ENCODE data around the gene PHF21A.

PHF21A gene

DNA sequence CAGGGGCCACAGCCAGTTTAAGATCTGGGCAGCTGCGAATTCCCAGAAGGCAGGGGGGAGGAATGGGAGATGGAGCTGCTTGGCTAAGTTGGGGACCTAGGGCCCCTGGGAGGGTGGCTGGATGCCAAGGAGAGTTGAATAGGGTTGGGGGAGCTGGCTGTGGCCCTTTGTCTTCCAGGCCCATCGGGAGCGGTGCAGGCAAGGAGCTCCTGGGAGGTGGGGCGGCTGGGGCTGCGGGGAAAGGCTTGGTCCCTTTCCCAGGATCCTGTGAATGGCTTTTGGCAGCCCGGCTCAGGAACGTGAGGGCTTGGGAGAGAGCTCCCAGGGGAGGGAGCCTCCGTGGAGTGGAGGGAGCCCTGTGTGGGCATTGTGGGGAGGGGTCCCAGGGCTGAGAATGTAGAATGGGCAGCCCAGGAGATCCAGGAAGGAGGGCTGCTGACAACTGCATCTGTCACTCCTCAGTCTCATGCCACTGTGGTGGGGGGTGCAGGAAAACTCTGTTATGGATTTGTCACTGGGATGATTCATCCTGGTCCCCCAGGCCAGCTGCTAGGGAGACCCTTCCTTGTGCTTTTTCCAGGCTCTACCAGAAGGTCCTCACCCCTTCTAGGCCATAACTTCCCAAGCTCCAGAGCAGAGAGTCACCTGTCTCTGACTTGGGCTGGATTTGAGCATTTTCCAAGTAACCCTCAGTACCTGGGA, 220.2 kb downstream of the PHF21A start:
- no peak for DNase-seq

DNA sequence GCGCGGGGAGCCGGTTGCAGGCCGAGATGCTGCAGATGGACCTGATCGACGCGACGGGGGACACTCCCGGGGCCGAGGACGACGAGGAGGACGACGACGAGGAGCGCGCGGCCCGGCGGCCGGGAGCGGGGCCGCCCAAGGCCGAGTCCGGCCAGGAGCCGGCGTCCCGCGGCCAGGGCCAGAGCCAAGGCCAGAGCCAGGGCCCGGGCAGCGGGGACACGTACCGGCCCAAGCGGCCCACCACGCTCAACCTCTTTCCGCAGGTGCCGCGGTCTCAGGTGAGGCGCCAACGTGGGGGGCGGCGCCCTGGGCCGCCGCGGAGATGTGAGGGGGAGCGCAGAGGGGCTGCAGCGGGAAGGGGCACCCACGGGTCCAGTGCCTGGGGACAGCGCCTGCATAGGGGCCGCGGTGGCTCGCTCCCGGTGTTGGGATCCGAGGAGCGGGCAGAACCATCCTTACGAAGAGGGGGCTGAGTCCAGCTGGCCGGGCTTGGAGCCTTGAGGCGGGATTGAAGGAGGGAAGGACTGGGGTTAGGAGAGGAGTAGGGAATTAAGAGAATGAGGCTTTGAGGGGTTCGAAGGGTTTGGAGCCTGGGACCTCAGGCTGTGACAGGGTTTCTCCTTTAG, 221.0 kb downstream of the PHF21A start:
- DNase-seq = peak; percentile 71

DNA sequence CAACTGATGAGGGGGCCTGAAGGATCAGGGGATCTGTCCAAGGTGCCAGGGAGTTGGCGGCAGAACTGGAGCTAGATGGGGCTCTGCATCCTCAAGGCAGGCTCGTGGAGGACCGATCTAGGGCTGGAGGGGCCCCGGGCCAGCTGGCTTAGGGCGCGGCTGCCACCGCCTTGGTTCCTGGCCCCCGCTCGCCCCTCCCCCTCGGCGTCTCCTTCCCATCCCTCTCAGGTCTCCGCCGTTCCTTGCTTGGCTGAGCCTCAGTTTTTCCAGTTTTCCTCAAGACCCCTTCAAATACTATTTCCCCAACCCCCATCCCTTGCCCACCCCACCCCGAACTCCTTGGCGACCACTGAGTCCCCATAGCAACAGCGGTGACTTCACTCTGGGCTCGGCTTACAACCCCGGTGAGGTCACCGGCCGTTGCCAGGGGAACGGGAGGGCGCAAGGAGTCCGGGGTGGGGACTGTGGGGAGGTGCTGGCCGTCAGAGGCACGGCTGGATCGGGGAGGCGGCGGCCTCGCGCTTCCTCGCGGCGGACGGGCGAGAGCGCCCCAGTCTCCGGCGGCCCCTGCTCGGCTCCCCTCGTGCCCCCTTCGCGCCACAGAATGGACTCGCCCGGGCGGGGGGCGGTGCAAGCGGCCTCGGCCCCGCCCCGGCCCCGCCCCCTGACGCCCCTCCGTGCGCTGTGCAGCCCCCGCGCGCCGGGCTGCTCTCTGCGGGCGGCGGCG, 221.6 kb downstream of the PHF21A start:
- DNase-seq = peak; percentile 85

DNA sequence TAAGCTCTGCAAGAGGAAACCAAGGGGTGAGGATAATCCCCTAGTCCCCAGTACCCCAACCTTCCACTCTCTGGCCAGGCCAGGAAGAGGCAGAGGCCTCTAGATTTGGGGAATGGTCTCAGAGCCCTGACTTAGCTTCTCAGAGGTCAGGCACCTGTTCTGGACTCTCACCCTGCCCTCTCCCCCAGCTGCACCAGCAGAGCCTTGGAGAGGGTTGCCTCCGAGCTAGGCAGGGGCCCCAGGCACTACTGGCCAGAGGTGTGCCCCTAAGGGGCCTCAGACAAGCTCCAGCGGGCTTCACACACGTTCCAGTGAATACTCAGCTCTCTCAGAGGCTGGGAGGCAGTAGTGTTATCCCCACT, 222.2 kb downstream of the PHF21A start:
- no peak for DNase-seq

DNA sequence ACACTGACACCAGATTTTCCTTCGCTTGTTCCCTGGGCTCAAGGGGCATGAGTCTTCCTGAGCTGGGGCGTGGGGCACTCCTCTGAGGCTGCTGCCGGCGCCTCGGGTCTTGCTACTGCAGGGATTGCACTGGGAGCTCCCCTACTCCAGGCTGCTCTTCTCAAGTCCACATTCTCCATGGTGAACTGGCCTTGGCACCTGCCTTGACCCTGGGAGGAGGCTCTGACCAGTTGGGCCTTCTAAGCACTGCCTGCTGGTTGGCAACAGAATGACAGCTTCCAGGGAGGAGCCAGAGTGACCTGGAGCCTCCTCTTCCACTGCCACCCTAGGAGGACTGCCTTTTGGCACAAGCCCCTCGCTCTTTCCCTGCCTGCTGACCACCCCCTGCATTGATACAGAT, 223.7 kb downstream of the PHF21A start:
- no peak for DNase-seq

DNA sequence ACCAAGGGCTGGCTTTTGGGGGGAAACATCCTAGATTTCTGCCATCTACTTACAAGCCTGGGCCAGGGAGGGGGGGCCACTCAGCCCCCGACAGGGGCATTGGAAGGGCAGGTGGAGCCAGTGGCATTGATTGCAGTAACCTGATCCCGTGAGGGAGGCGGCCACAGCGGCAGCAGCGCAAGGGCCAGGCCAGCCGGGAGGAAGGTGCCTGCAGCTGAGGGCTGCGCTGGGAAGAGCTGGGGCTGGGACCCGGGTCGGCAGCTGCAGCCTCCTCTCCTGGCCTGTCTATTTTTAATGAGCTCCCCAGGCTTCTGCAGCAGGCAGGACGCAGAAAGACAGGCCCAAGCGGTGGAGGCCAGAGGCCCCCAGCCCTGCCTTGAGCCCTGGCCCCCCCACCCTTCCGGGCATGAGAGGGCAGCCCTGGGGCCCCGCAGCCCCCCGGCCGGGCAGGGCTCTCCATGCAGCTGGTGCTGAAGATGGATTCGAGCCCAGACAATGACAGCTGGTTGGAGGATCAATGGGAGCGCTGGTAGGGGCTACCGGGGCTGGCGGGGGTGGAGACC, 224.8 kb downstream of the PHF21A start:
- DNase-seq = peak; percentile 65

DNA sequence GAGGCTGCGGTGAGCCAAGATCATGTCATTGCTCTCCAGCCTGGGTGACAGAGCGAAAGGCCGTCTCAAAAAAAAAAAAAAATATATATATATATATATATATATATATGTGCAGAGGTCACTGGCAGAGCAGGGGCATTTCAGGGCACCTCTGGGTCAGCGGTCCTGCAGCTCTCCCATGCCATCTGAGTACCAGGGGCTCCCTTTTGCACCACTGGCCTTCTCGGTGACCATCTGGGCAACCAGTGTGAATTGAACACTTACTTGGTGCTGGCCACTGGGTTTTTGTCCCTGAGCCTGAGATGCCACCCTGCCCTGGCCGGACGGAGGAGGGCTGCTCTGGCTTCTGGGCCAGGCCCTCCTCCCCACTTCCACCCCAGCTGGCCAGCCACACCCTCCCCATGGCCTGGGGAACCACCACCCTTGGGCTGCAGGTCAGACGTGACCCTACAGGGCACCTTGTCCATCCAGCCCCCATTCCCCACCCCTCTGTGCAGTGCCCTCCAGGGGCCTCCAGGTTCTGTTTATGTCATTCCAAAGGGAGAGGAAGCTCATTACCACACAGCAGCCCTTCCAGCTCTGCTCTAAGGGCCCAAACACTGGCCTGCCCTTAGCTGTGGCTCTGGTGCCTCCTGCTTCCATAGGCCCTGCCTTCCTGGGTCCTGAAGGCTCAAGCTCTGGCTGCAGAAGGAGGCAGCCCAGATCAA, 225.5 kb downstream of the PHF21A start:
- DNase-seq = no peak

DNA sequence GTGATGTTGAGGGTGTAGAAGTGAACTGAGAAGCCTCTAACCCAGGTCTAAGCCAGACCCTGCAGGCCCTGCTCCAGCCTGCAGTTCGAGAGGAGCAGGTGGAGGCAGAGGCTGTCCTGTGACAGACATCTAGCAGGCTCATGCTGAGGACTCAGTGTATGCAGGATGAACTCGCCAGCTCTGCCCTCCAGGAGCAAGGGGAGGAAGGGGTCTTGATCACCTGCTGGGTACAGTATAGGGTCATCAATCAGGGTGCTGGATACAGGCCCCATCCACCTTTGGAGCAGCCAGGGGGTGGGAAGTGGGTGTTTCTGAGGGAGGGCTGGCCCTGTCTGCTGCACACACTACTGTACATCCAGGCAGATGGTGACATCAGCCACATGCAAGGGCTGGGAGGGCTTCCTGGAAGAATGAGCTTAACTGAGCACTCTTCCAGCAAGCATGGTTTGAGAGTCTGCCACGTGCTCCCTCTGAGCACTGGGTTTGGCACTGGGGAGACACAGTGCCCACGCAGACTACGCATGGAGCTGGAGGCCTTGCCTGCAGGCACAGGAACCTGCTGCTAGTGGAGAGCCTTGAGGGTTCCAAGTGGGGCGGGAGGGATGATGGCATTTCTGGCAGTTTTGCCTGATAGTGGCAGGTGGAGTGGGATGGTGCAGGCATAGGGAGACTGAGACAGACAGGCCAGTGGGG, 226.6 kb downstream of the PHF21A start:
- no peak for DNase-seq

DNA sequence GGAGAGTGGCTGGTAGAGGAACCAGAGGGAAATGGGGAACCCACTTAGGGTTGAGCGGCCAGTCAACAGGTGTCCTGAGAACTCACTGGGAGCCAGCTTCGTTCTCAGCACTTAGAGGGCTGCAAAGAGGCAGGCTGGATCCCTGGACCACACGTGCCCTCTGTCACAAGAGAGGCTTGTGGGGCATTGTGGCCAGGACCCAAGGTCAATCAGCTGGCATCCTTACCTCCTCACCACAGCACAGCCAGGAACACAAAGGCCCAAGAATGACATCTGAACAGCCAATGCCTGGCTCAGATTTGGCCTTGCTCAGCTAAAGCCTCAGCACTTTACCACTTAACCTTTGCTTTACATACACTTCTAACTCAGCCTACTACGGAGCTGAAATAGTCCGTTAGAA, 228.4 kb downstream of the PHF21A start:
- no peak for DNase-seq

DNA sequence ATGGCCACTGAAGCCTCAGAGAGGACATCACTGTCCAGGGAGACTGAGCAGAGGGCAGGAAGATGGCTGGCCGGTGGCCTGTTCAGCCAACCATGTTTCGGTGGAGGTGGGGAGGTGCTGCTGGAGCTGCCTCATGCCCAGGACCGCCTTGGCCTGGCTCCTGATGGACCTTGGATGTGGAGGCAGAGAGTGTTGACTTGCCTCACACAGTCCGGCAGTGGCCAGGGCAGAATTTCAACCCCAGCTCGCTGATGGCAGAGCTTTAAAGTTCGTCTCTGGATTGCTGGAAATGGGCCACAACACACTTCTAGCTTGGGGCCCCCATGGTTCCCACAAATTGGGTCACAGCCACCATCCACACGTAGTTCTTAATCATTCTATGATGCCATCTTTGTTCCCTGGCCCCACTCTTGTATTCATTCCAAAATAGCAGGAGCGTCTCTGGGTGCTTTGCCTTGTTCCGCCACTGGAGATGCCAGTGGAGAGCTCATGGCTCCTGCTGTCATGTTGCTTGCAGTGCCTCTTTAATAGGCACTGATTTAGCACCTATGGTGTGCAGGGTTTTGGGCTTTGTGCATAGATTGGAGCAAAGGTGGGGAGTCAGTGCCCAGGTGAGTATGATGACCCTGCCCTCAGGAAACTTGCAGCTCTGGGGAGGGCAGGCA, 230.2 kb downstream of the PHF21A start:
- DNase-seq = no peak

DNA sequence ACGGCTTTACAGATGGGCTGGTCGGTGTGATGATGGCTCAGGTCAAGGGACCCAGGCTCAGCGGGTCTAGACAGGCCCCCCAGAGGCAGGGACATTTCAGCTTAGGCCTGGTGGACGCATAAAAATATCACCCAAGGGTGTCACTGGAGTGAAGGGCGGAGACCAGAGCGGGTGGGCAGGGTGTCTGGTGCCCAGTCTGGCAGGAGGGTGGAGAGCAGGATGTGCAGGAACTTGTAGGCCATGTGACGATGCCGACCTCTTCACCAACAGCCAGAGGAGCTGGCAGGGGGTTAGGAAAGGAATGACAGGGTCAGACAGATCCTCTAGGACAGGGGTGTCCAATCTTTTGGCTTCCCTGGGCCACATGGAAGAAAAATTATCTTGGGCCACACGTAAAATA, 231.3 kb downstream of the PHF21A start:
- no peak for DNase-seq

DNA sequence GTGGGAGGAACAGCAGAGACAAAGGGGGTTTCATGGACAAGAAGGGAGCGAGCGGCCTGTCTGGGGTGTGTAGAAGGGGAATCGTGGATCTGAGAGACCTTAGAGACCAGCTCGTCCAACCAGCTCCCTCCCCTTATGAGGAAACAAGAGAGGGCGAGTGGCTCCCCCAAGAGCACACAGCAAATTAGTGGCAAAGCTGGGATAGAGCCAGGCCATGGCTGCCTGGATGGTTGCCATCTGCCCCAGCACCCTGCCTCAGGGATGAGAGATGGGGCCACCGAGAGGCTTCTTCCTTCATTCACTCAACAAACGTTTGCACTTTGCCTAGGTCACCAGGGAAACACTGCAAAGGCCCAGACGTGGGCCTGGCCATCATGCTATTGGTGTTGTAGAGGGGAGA, 231.7 kb downstream of the PHF21A start:
- no peak for DNase-seq

DNA sequence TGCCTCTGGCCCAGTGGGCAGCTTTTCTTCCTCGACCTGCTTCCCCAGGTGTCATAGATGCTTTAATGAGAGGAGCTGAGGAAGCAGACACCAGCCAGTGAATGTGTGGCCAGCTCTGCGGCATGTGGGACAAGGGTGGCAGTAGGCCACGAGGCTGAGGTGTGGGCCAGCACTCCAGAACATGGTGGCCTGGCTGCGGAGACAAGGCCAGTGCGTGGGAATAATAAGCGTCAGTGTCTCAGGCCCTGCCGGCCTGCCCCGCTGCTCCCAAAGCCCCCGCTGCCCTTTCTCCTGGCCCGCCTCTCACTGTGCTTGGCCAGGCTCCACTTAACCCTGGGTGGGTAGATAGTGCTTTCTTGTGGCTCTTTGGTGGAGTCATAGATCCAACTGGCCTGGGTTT, 233.7 kb downstream of the PHF21A start:
- DNase-seq = no peak

DNA sequence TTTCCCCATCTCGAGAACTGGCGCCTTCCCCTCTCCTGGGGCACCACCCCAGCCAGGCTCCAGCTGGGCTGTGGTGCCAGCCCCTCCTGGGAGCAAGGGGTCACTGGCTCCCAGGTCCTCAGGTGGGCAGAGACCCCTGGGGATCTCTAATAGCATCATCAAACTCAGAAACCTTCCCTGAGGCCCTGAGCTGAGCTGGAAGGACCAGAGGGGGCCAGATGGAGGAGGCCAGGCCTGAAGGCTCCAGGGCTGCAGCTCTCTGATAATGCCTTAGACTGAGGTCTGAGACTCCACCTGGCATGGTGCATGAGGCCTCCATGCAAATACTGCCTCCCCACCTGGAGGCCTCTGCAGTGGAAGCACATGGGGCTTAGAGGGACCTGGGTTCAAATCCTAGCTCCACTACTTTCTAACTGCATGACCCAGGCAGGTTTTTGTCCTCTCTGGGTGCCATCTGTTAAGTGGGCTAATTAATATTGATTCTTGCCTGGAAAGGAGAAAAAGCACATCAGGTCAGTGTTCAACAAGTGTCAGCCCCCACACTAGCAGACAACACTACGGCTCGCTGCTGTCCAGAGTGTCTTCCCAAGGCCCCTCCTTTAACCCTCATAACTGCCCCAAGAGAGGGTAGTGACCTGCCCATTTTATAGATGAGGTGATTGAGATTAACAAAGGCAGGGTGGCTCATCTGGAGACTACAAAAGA, 234.3 kb downstream of the PHF21A start:
- DNase-seq = no peak

DNA sequence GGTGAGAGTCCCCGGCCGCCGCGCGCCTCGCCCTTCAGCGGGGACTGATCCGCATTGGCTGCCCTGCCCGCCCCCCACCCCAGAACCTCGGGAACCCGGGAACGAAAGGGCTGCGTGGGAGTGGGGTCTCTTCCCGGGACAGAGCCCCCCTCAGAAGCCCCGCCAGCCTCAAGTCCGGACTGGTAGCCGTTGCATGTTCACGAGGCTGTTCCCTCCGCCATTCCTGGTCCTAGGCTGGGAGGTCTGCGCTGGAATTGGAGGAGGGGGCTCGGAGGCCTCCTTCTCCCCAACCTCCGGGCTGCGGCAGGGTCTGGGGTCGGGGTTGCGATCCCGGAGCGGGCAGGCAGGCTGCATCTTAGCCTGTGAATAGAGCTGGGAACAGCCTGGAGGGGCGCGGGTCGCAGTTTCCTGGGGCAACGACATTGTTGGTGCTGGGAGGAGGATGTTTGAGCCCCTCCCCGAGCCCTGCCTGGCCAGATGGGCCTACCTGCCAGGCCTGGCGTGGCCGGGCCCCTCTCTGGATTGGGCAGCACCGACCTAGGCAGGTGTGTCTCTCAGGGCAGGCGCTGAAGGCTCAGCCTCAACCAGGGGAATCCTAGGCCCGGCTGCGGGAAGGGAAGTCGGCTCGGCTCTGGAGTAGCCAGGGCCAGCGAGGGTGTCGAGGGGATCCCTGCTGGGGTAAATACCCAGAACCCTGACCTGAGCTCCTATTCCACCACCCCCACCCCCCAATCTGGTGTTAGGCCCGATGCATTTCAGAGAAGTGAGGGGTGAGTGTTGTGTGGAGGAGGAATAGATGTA, 235.1 kb downstream of the PHF21A start:
- no peak for DNase-seq

DNA sequence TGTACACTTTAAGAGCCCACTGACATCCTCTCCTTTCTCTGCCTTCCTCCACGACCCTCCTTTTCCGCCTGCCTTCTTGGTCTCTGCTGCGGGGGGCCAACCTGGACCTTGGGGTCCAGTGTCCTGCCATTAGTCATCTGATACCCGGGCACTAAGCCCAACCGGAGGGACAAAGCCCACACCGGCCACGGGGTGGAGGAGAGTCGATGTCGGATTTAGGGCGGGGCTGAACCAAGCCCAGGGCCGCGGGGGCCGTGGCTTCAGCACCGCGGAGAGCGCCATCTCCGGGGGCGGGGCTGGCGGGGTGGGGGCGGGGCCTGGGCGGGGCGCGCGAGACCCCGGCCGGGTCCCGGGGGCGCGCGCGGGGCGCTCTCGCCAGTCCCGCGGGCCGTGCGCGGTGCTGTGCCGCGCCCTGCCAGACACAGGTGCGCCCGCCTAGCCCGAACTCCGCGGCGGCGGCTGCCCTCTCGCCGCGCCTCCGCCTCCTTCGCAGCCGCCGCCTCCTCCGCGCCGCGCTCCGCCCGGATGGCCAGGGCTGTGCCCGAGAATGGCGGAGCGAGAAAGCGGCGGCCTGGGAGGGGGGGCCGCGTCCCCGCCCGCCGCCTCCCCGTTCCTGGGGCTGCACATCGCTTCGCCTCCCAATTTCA, 235.9 kb downstream of the PHF21A start, which contains the start of gene MAPK8IP1:
MAPK8IP1 (plus strand) TSS at position 378 of the 647 bp plus-strand sequence; CDS start at position 548, 170 bp downstream.
- peak; percentile 66 for DNase-seq

DNA sequence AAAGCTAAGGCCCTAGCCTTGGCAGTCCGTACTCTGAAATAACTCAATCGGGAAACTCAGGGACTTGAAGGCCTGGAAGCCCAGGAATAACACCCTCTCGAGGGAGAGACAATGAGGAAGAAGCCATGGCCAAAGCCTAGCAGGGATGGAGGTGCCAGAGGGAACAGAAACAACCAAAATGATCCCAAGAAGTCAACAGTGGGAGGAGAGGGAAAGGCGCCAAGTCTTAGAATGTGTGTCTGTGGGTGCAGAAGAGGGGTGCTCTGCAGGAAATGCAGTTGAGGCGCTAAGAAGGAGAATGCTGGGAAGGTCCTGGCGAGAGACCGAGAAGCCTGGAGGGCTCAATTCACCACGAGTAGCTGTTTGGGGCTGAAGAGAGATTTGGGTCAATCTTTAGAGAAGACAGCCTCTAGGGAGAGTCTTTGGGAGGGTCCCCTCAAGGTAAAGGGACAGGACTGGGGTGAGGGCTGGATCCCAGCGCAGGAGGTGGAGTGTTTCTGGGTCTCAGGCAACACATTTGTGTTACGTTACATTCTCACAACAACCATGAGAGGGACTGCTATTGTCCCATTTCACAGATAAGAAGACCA, 236.6 kb downstream of the PHF21A start:
- no peak for DNase-seq

Measured in right kidney (tissue), 1 donor.